Measurements from ENCODE around the gene KLHL3.

GRCh38 chr5:137731176-137731575 lies 4.7 kb downstream of the KLHL3 start:
- TF ChIP-seq CTCF (conservative IDR thresholded peaks at IDR 0.05 in 1 of 2, IDR thresholded peaks at IDR 0.05 in 1 of 2; ENCODE audit: extremely low read depth in 1 of 2, insufficient read depth in 1 of 2, low read depth in 1 of 2, low read length in 2 of 2) (no peak), EZH2 (IDR thresholded peaks at IDR 0.05; ENCODE audit: borderline replicate concordance, low read length) (no peak)

Measured in mammary epithelial cell (primary cell).